SK-N-SH (cell line): ENCODE measurements around the gene NPM1.

Experiments used
- ELF1 ChIP-seq: IDR thresholded peaks from 2 replicates; pipeline ENCODE4 v1.4.0; 2012
- EP300 ChIP-seq, 2 experiments: IDR thresholded peaks; 2 replicates each; pipeline versions ENCODE4 v1.4.0 to v1.6.1; 2012; ENCODE audit warnings: borderline replicate concordance in 1 of 2, low read depth in 1 of 2, low read length in 1 of 2
- FOXJ3 ChIP-seq: sonication (generic); formaldehyde crosslinking; IDR thresholded peaks from 2 replicates; pipeline ENCODE4 v1.5.1; 2020; ENCODE audit warnings: mild to moderate bottlenecking, missing genetic modification reagents
- JUND ChIP-seq: IDR thresholded peaks from 2 replicates; pipeline ENCODE4 v1.4.0; 2012
- POLR2AphosphoS5 ChIP-seq: IDR thresholded peaks from 2 replicates; pipeline ENCODE4 v1.6.1; 2012; ENCODE audit warnings: low read depth, low read length
- YY1 ChIP-seq: IDR thresholded peaks from 2 replicates; pipeline ENCODE4 v1.4.0; 2012; ENCODE audit warnings: low read depth, mild to moderate bottlenecking
- TF ChIP-seq, protein P1 (sequence below): fragments of 200-600 bp; sonication (generic); IDR thresholded peaks from 2 replicates; pipeline ENCODE4 v1.6.1; 2017; ENCODE audit warnings: antibody characterized with exemption, mild to moderate bottlenecking, moderate library complexity
- TF ChIP-seq, protein P2 (sequence below): fragments of 150-350 bp; IDR thresholded peaks from 2 replicates; pipeline ENCODE4 v1.6.1; 2017; ENCODE audit warnings: antibody characterized with exemption, low read length, low read depth, borderline replicate concordance
- TF ChIP-seq, protein P3 (sequence below): IDR thresholded peaks from 2 replicates; pipeline ENCODE4 v1.4.0; 2012; ENCODE audit warnings: low read depth
- TF ChIP-seq, protein P4 (sequence below): IDR thresholded peaks from 2 replicates; pipeline ENCODE4 v1.6.1; 2012; ENCODE audit warnings: mild to moderate bottlenecking, low read depth, low read length, moderate library complexity

DNA sequence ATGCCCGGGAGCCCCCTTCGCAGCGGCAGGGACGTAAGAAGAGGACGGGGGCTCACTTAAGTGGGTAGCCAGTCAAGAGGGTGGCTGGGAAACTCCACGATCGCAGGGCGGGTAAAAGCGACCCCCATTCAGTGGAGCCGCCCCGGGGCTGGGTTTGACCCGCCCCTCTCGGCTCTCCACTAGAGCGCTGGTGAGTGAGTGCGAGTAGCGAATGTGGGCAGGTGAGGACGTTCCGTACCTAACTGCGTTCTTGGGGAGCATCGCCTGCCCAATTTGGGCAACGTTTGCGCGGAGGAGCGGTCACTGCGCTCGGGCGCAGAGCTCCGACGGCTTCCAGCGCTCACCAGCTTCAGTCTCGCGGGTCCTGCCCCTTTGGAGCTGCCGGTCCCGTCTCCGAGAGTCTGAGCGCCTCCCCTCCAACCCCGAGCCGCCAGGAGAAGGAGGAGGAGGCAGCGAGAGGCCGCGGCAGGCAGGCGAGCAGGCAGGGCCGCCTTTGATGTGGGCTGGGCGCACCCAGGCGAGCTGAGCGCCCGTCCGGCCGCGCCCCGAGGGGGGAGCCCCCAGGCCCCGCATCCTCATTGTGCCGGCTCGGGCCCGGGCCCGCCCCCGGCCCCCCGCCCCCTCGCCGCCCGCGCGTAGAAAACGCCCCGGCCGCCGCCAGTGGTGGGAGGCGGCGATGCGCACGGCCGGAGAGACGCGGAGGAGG lies 31.5 kb downstream of the NPM1 start, which contains the start of gene FGF18:
- TF ChIP-seq FOXJ3 (CRISPR knock-in tag) (no peak), EP300 (IDR thresholded peaks at IDR 0.05; ENCODE audit: borderline replicate concordance in 1 of 2, low read depth in 1 of 2, low read length in 1 of 2) (no peak), ELF1 (no peak), POLR2AphosphoS5 (no peak), JUND (no peak), YY1 (no peak)
- TF ChIP-seq, protein P1, sequence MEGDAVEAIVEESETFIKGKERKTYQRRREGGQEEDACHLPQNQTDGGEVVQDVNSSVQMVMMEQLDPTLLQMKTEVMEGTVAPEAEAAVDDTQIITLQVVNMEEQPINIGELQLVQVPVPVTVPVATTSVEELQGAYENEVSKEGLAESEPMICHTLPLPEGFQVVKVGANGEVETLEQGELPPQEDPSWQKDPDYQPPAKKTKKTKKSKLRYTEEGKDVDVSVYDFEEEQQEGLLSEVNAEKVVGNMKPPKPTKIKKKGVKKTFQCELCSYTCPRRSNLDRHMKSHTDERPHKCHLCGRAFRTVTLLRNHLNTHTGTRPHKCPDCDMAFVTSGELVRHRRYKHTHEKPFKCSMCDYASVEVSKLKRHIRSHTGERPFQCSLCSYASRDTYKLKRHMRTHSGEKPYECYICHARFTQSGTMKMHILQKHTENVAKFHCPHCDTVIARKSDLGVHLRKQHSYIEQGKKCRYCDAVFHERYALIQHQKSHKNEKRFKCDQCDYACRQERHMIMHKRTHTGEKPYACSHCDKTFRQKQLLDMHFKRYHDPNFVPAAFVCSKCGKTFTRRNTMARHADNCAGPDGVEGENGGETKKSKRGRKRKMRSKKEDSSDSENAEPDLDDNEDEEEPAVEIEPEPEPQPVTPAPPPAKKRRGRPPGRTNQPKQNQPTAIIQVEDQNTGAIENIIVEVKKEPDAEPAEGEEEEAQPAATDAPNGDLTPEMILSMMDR, result no peak; the same call in 1 of the 2 replicates
- TF ChIP-seq, protein P2, sequence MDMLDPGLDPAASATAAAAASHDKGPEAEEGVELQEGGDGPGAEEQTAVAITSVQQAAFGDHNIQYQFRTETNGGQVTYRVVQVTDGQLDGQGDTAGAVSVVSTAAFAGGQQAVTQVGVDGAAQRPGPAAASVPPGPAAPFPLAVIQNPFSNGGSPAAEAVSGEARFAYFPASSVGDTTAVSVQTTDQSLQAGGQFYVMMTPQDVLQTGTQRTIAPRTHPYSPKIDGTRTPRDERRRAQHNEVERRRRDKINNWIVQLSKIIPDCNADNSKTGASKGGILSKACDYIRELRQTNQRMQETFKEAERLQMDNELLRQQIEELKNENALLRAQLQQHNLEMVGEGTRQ, result no peak
- TF ChIP-seq, protein P3, sequence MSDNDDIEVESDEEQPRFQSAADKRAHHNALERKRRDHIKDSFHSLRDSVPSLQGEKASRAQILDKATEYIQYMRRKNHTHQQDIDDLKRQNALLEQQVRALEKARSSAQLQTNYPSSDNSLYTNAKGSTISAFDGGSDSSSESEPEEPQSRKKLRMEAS, result no peak
- TF ChIP-seq, protein P4, sequence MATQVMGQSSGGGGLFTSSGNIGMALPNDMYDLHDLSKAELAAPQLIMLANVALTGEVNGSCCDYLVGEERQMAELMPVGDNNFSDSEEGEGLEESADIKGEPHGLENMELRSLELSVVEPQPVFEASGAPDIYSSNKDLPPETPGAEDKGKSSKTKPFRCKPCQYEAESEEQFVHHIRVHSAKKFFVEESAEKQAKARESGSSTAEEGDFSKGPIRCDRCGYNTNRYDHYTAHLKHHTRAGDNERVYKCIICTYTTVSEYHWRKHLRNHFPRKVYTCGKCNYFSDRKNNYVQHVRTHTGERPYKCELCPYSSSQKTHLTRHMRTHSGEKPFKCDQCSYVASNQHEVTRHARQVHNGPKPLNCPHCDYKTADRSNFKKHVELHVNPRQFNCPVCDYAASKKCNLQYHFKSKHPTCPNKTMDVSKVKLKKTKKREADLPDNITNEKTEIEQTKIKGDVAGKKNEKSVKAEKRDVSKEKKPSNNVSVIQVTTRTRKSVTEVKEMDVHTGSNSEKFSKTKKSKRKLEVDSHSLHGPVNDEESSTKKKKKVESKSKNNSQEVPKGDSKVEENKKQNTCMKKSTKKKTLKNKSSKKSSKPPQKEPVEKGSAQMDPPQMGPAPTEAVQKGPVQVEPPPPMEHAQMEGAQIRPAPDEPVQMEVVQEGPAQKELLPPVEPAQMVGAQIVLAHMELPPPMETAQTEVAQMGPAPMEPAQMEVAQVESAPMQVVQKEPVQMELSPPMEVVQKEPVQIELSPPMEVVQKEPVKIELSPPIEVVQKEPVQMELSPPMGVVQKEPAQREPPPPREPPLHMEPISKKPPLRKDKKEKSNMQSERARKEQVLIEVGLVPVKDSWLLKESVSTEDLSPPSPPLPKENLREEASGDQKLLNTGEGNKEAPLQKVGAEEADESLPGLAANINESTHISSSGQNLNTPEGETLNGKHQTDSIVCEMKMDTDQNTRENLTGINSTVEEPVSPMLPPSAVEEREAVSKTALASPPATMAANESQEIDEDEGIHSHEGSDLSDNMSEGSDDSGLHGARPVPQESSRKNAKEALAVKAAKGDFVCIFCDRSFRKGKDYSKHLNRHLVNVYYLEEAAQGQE, result no peak
